GM23338 (cell line): Measurements from ENCODE around the gene PROCR.

Experiments used
- CTCF ChIP-seq, 2 experiments: fragments of 200-600 bp in 1 of 2; sonication (generic) in 1 of 2; conservative IDR thresholded peaks; 2 replicates each; pipeline versions ENCODE4 v1.5.1 to v1.6.1; 2016 to 2017; ENCODE audit warnings: antibody characterized with exemption in 2 of 2, low read depth in 2 of 2, mild to moderate bottlenecking in 2 of 2, moderate library complexity in 1 of 2
- EZH2 ChIP-seq: fragments of 200-600 bp; sonication (generic); IDR thresholded peaks from one replicate; pipeline ENCODE4 v1.8.0; 2017; ENCODE audit warnings: antibody characterized with exemption, mild to moderate bottlenecking, low read depth; ENCODE audit not compliant: unreplicated experiment
- EZH2phosphoT487 ChIP-seq: fragments of 200-600 bp; sonication (generic); IDR thresholded peaks from one replicate; pipeline ENCODE4 v1.8.1; 2018; ENCODE audit warnings: antibody characterized with exemption; ENCODE audit not compliant: unreplicated experiment
- POLR2AphosphoS5 ChIP-seq: IDR thresholded peaks from 2 replicates; pipeline ENCODE4 v1.6.1; 2016; ENCODE audit warnings: antibody characterized with exemption, low read depth
- REST ChIP-seq: IDR thresholded peaks from one replicate; pipeline ENCODE4 v1.6.1; 2018; ENCODE audit warnings: antibody characterized with exemption; ENCODE audit not compliant: unreplicated experiment
- STAT1 ChIP-seq: IDR thresholded peaks from one replicate; pipeline ENCODE4 v1.6.1; 2016; ENCODE audit warnings: antibody characterized with exemption; ENCODE audit not compliant: unreplicated experiment
- ZNF331 ChIP-seq: fragments of 250-450 bp; sonication (Bioruptor Pico); IDR thresholded peaks from 2 replicates; pipeline ENCODE4 v1.5.0; 2020; ENCODE audit warnings: low read depth, mild to moderate bottlenecking, moderate library complexity

GRCh38 chr20:35129647-35130069 lies 42.2 kb upstream of the PROCR start:
- TF ChIP-seq POLR2AphosphoS5 (no peak), REST (no peak), STAT1 (no peak), CTCF (conservative IDR thresholded peaks at IDR 0.05; ENCODE audit: low read depth in 2 of 2) (no peak), EZH2 (no peak), ZNF331 (CRISPR knock-in tag) (no peak), EZH2phosphoT487 (no peak)
